ENCODE measurements around the gene MNAT1.

GRCh38 chr14:60964904-60965303 is 230.3 kb downstream of the MNAT1 start:
- TF ChIP-seq ZNF462 (CRISPR knock-in tag; IDR thresholded peaks at IDR 0.05) (no peak), CTCF (conservative IDR thresholded peaks at IDR 0.05; ENCODE audit: low read depth in 2 of 2) (no peak), EZH2 (IDR thresholded peaks at IDR 0.05; ENCODE audit: low read depth, unreplicated experiment) (no peak), REST (IDR thresholded peaks at IDR 0.05; ENCODE audit: unreplicated experiment) (no peak), ZNF331 (CRISPR knock-in tag; IDR thresholded peaks at IDR 0.05; ENCODE audit: low read depth) (no peak)
